Amygdala (tissue), 56 donors: Measurements from ENCODE around the gene UNC5A.
A peak's percentile ranks its signal among the peaks of the same experiment; 100 is the strongest.

Source experiments
- DNase-seq, 56 donors: peaks; one replicate each; lab custom pipeline; 2025; lab: John Stamatoyannopoulos, UW

The UNC5A gene

DNA sequence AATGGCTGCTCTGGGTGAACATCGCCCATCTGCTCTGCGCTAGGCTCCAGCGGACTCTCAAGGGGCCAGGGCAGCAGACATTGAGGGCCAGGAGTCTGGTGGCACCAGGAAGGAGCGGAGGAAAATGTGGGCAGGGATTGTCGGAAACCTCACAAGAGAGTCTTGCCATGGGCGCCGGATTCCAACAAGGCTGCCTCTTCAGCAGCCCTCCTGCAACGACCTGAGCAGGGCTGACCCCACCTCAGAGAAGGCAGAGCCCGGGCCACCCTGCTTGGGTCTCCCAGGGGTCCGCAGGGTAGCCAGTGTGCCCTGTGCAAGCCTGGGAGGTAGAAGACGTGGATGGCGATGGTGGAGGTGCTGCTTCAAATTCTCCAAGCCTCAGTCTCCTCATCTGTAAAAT, 11.4 kb upstream of the UNC5A start:
- no peak for DNase-seq

GRCh38 chr5:176799488-176799887, 10.9 kb upstream of the UNC5A start:
- DNase-seq, result no peak

DNA sequence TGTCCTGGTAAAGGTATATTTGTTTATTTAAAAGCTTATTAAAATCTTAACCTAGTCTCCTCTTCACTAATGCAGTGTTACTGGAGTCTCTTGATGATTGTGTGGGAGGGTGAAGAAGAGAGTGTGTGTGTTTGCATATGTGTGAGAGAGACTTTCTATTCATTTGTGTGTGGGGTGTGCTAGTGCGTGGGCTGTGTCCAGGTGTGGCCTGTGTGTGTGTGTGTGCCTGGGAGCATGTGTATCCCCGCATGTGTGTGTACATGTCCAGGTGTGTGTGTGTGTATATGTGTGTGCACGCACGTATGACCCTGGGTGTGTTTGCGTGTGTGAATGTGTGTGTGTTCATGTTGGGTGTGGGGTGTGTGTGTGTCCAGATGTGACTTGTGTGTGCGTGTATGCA, 10.3 kb upstream of the UNC5A start:
- no peak for DNase-seq

GRCh38 chr5:176802116-176802784, 8.1 kb upstream of the UNC5A start:
- DNase-seq, result no peak

GRCh38 chr5:176803068-176803942, 7.1 kb upstream of the UNC5A start:
- DNase-seq, result peak in 7 of 56 donors; percentile 6 to 38 (median 19)

DNA sequence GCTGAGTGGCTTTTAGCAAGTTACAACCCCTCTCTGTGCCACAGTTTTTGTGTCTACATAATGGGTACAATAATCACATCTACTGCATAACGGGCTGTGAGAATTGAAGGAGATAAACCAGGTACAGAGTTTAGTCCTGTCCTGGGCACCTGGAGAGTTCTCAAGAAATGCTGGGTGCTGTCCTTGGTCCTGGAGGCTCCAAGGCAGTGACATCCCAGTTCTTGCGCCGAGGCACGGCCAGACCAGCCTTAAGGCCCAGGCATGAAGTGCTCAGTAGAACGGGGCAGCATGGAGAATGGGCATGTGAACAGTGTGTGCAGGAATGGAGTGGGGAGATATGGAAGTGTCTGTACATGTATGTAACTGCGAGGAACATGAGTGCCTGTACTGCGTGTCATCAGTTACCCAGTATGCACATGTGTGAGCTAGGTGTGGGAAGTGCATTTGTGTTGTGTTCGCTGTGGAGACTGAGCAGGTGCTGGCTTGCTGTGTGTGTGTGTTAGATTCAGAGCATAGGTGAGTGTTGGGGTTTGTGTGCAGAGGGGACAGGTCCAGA, 6.3 kb upstream of the UNC5A start:
- DNase-seq, result no peak

- DNase-seq, result no peak
Measured at GRCh38 chr5:176806137-176806536, 4.2 kb upstream of the UNC5A start.

GRCh38 chr5:176809544-176810080, 747 bp upstream of the UNC5A start:
- no peak for DNase-seq

DNA sequence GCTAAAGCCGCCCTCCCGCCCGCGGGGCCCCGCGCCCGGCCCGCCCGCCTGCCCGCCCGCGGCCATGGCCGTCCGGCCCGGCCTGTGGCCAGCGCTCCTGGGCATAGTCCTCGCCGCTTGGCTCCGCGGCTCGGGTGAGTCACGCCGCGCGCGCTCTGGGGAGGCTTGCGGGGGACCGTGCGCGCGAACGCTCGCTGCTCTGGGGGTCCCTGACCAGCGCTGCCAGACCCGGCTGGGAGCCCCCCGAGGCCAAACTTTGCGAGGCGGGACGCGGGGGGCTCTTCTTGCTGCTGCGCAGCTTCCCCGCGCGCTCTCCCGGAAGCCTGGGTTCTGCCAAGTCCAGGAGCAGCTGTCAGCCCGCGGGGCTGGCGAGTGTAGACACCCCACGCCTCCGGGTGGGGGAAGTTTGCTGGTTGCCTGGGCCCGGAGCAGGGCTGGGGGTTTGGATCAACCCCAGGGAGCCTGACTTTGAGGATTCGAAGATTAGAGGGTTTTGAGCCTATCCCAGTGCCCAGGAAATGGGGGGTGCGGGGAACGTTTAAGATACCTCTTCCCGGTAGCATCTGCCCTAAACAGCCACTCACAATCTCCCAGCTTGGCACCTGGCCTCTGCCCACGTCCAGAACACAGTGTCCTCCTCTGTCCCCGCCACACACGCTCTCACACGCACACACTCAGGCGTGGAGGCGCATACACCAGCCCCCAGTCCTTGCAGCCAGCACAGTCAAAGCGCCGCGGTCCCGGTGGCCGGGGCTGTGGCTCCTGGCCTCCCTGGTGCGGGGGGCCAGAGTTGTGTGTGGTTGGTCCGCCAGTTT, 535 bp downstream of the UNC5A start:
- DNase-seq, result peak in 6 of 56 donors; percentile 11 to 45 (median 33)

- peak in 2 of 56 donors; percentile 15 to 28 for DNase-seq
Measured at GRCh38 chr5:176812269-176813259, 2.2 kb downstream of the UNC5A start.

GRCh38 chr5:176813587-176814312, 3.4 kb downstream of the UNC5A start:
- no peak for DNase-seq

DNA sequence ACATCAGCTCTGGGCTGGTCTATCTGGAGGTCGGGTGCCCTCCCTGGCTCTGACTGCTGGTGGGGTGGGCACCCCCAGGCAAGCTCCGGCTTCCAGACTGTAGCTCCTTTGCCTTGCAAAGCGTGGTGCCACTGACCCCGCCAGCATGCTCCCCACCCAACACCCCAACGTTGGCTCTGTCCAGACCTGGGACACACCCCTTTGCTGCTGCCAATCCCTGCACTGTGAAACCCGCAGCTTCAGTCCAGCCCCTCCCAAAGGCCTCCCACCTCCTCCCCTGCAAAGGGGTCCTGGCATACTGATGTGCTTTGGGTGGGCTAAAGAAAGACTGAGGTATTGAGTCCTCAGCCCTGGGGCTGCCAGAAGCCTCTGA, 3.9 kb downstream of the UNC5A start:
- no peak for DNase-seq

DNA sequence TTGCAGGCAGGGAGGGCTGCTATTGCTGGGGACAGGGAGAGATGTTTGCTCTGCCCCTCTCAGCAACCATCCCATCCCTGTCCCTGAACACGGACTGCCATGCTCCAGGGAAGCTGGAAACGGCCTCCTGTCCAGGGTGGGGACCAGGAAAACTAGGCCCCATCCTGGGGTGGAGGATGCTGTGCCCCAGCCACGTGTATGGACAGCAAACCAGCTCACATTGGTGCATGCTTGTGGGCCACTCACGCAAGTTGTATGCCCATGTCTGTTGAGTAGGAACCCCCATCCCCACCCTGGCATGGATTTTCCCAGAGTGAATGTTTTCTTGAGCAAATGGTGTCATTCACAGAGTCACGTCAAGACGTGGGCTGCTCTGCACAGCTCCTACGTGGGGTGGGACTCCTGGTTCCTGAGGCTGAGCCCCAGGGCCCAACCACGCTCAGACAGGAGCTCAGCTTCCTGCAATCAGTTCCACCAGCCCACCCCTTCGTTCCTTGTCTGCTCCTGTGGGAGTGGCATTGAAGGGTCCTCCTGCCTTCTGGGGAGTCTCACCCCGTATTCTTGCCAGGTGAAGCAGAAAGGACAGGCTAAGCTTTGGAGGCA, 4.6 kb downstream of the UNC5A start:
- no peak for DNase-seq

- no peak for DNase-seq
Measured at GRCh38 chr5:176816043-176816745, 5.8 kb downstream of the UNC5A start.

GRCh38 chr5:176816791-176817347, 6.5 kb downstream of the UNC5A start:
- no peak for DNase-seq

- DNase-seq, result peak in 1 of 56 donors; percentile 55
Measured at GRCh38 chr5:176817369-176817840, 7.0 kb downstream of the UNC5A start.

GRCh38 chr5:176817841-176818377, 7.5 kb downstream of the UNC5A start:
- DNase-seq, result peak in 12 of 56 donors; percentile 10 to 53 (median 32)
